Activated CD8-positive, alpha-beta memory T cell treated with anti-CD3 and anti-CD28 coated beads, Interleukin-2, amount 10 ng/mL, durations not matched to agents 7 days and 5 days (primary cell): ENCODE data around the gene MFAP1. TPM values are rescaled to one million over a fixed set of nuclear protein-coding genes. Genes with fewer than 3 reads are reported as not detected.
A peak's percentile ranks its signal among the peaks of the same experiment; 100 is the strongest.
"Not testable (repeated sequence)": the region's sequence is repeated elsewhere in the genome, so short reads cannot be mapped to it uniquely, and the experiment has no call there.

ENCODE experiments used
- ATAC-seq: fragments of 150-1000 bp; cut with Tn5 transposase; one replicate; pipeline ENCODE4 v1.10.0; 2021; ENCODE audit warnings: moderate library complexity
- CTCF ChIA-PET: fragments of 350-600 bp; sonication (Branson Sonifier 250); formaldehyde crosslinking; loops from one replicate; lab custom pipeline; 2021; ENCODE audit warnings: antibody characterized with exemption; lab: Charles Lee
- DNase-seq: peaks from one replicate; pipeline ENCODE4 v3.0.0-alpha.2; 2020
- H3K27ac Mint-ChIP-seq: one replicate; pipeline ENCODE4 v1.8.0; 2021; ENCODE audit warnings: mild to moderate bottlenecking, mixed read lengths
- H3K27me3 Mint-ChIP-seq: one replicate; pipeline ENCODE4 v1.8.0; 2021; ENCODE audit warnings: mixed read lengths
- H3K36me3 Mint-ChIP-seq: one replicate; pipeline ENCODE4 v1.8.0; 2021; ENCODE audit warnings: mild to moderate bottlenecking, mixed read lengths
- H3K4me1 Mint-ChIP-seq: one replicate; pipeline ENCODE4 v1.8.0; 2021; ENCODE audit warnings: mixed read lengths
- H3K4me3 Mint-ChIP-seq: one replicate; pipeline ENCODE4 v1.8.0; 2021; ENCODE audit warnings: mild to moderate bottlenecking, moderate library complexity, mixed read lengths
- H3K9me3 Mint-ChIP-seq: one replicate; pipeline ENCODE4 v1.8.0; 2022; ENCODE audit warnings: low read depth, mixed read lengths
- total RNA-seq, 2 experiments: library from RNA; stranded (reverse); gene quantifications; one replicate each; pipeline ENCODE4 v1.2.3, GENCODE V29; 2021

MFAP1 gene
- total RNA-seq, 2 experiments from 2014 or later, result 34.1 to 46.5 TPM

GRCh38 chr15:43831519-43832052, 7.1 kb upstream of the MFAP1 start:
- H3K9me3 Mint-ChIP-seq, DNase-seq, ATAC-seq, H3K27me3 Mint-ChIP-seq: not testable (repeated sequence)
- H3K27ac Mint-ChIP-seq, result peak overlapping the region; percentile 54
- H3K36me3 Mint-ChIP-seq, result peaks cover 57% of the 10 kb centered on the region
- H3K4me3 Mint-ChIP-seq, result peak overlapping the region; percentile 23
- CTCF ChIA-PET, result interaction anchor here (0.5 to 1.3 kb wide), 3 partner anchors 12 to 718 kb away, joined by 3 read pairs; no protein-coding TSS in a partner anchor
- peaks cover 45% of the 10 kb centered on the region for H3K4me1 Mint-ChIP-seq

- H3K27me3 Mint-ChIP-seq, H3K9me3 Mint-ChIP-seq, ATAC-seq, H3K27ac Mint-ChIP-seq, DNase-seq, H3K4me3 Mint-ChIP-seq: not testable (repeated sequence)
- H3K4me1 Mint-ChIP-seq, result peaks cover 50% of the 10 kb centered on the region
- H3K36me3 Mint-ChIP-seq, result peaks cover 52% of the 10 kb centered on the region
- CTCF ChIA-PET, result interaction anchor here (0.9 kb wide), 1 partner anchor 38 kb away, joined by 3 read pairs; no protein-coding TSS in a partner anchor
Observed at GRCh38 chr15:43830691-43831275, 6.3 kb upstream of the MFAP1 start.

- Mint-ChIP-seq H3K4me3 (peak overlapping the region; percentile 45), H3K4me1 (peaks cover 49% of the 10 kb centered on the region), H3K27ac (peak overlapping the region; percentile 50), H3K36me3 (peaks cover 48% of the 10 kb centered on the region)
- ATAC-seq, H3K27me3 Mint-ChIP-seq, H3K9me3 Mint-ChIP-seq, CTCF ChIA-PET, DNase-seq: not testable (repeated sequence)
Observed at GRCh38 chr15:43829951-43830540, 5.6 kb upstream of the MFAP1 start.

GRCh38 chr15:43828061-43828657, 3.7 kb upstream of the MFAP1 start:
- Mint-ChIP-seq H3K27me3 (no peaks in the 10 kb centered on the region), H3K9me3 (no peaks in the 10 kb centered on the region), H3K4me1 (peaks cover 58% of the 10 kb centered on the region), H3K27ac (peak overlapping the region; percentile 98), H3K36me3 (peaks cover 41% of the 10 kb centered on the region), H3K4me3 (peak overlapping the region; percentile 98)
- ATAC-seq, result peak; percentile 25
- peak; percentile 53 for DNase-seq
- CTCF ChIA-PET, result interaction anchor here (1.7 kb wide), 2 partner anchors 9 to 51 kb away, joined by 5 to 8 read pairs; partner anchors contain the start of gene ELL3

- H3K27ac Mint-ChIP-seq, result peak within 1 kb of the TSS; percentile 98
- peaks cover 36% of the 10 kb centered on the region for H3K36me3 Mint-ChIP-seq
- ATAC-seq (peak; percentile 77), DNase-seq (peak; percentile 90)
- CTCF ChIA-PET, result interaction anchor here (1.7 kb wide), 2 partner anchors 10 to 50 kb away, joined by 5 to 8 read pairs; partner anchors contain the start of gene ELL3
- H3K4me3 Mint-ChIP-seq, result peak within 1 kb of the TSS; percentile 98
- H3K4me1 Mint-ChIP-seq, result peaks cover 60% of the 10 kb centered on the region
- no peaks in the 10 kb centered on the region for H3K9me3 Mint-ChIP-seq
- no peaks in the 10 kb centered on the region for H3K27me3 Mint-ChIP-seq
Observed at GRCh38 chr15:43826508-43827341, 2.2 kb upstream of the MFAP1 start, which contains the start of gene WDR76. Gene WDR76, plus strand, starts transcription at chr15:43827002. Its CDS starts 31 bp downstream, at chr15:43827033.

GRCh38 chr15:43826029-43826507, 1.6 kb upstream of the MFAP1 start:
- Mint-ChIP-seq H3K4me3 (peak overlapping the region; percentile 98), H3K4me1 (peaks cover 61% of the 10 kb centered on the region), H3K27me3 (no peaks in the 10 kb centered on the region), H3K9me3 (no peaks in the 10 kb centered on the region), H3K36me3 (peaks cover 37% of the 10 kb centered on the region), H3K27ac (peak overlapping the region; percentile 98)
- CTCF ChIA-PET, result interaction anchor here (0.9 to 2.1 kb wide), 2 partner anchors 11 to 31 kb away, joined by 3 to 5 read pairs; no protein-coding TSS in a partner anchor
- no peak for DNase-seq
- no peak for ATAC-seq

- not testable (repeated sequence) for DNase-seq, ATAC-seq, H3K4me3 Mint-ChIP-seq, H3K27me3 Mint-ChIP-seq, H3K9me3 Mint-ChIP-seq
- Mint-ChIP-seq H3K4me1 (peaks cover 55% of the 10 kb centered on the region), H3K36me3 (peaks cover 37% of the 10 kb centered on the region), H3K27ac (peak overlapping the region; percentile 98)
- CTCF ChIA-PET, result interaction anchor here (0.9 to 2.1 kb wide), 2 partner anchors 11 to 30 kb away, joined by 3 to 5 read pairs; no protein-coding TSS in a partner anchor
Observed at GRCh38 chr15:43825305-43825704, 815 bp upstream of the MFAP1 start.

GRCh38 chr15:43821505-43821904, 3.0 kb downstream of the MFAP1 start:
- Mint-ChIP-seq H3K4me3 (peak overlapping the region; percentile 14), H3K27ac (peak overlapping the region; percentile 65), H3K27me3 (no peaks in the 10 kb centered on the region), H3K9me3 (no peaks in the 10 kb centered on the region), H3K36me3 (peaks cover 20% of the 10 kb centered on the region), H3K4me1 (peaks cover 46% of the 10 kb centered on the region)
- ATAC-seq (no peak), DNase-seq (no peak)
- CTCF ChIA-PET, result interaction anchor here (0.8 to 1.9 kb wide), 5 partner anchors 12 to 45 kb away, joined by 3 to 5 read pairs (median 3); partner anchors contain the start of genes ELL3 and HYPK

GRCh38 chr15:43815064-43815463, 9.4 kb downstream of the MFAP1 start:
- Mint-ChIP-seq H3K4me1 (peaks cover 15% of the 10 kb centered on the region), H3K36me3 (peaks cover 42% of the 10 kb centered on the region)
- H3K4me3 Mint-ChIP-seq, DNase-seq, CTCF ChIA-PET, H3K9me3 Mint-ChIP-seq, H3K27me3 Mint-ChIP-seq, ATAC-seq, H3K27ac Mint-ChIP-seq: not testable (repeated sequence)

- DNase-seq, result no peak
- H3K9me3 Mint-ChIP-seq, result no peaks in the 10 kb centered on the region
- H3K4me3 Mint-ChIP-seq, result no peak overlapping the region
- CTCF ChIA-PET, result interaction anchor here (1.0 kb wide), 1 partner anchor 13 kb away, joined by 5 read pairs; no protein-coding TSS in a partner anchor
- H3K36me3 Mint-ChIP-seq, result peaks cover 64% of the 10 kb centered on the region
- no peak overlapping the region for H3K27ac Mint-ChIP-seq
- no peaks in the 10 kb centered on the region for H3K27me3 Mint-ChIP-seq
- H3K4me1 Mint-ChIP-seq, result peaks cover 6% of the 10 kb centered on the region
- no peak for ATAC-seq
Observed at GRCh38 chr15:43808960-43809678, 15.4 kb downstream of the MFAP1 start.

- no peak for DNase-seq
- ATAC-seq, result no peak
- no peak overlapping the region for H3K4me3 Mint-ChIP-seq
- no peaks in the 10 kb centered on the region for H3K27me3 Mint-ChIP-seq
- H3K9me3 Mint-ChIP-seq, result no peaks in the 10 kb centered on the region
- CTCF ChIA-PET, result no interaction called here
- H3K27ac Mint-ChIP-seq, result no peak overlapping the region
- H3K36me3 Mint-ChIP-seq, result peaks cover 59% of the 10 kb centered on the region
- peaks cover 6% of the 10 kb centered on the region for H3K4me1 Mint-ChIP-seq
Observed at GRCh38 chr15:43808435-43808950, 16.0 kb downstream of the MFAP1 start.

GRCh38 chr15:43802676-43803075, 21.8 kb downstream of the MFAP1 start:
- H3K4me3 Mint-ChIP-seq, H3K27ac Mint-ChIP-seq, H3K9me3 Mint-ChIP-seq, CTCF ChIA-PET, DNase-seq, ATAC-seq, H3K27me3 Mint-ChIP-seq: not testable (repeated sequence)
- Mint-ChIP-seq H3K36me3 (peaks cover 62% of the 10 kb centered on the region), H3K4me1 (peaks cover 33% of the 10 kb centered on the region)
